Chondrocyte (in vitro differentiated cells): Measurements from ENCODE around the gene STXBP5. TPM values are rescaled to one million over a fixed set of nuclear protein-coding genes. Genes with fewer than 3 reads are reported as not detected.

Experiments used
- DNase-seq: peaks from one replicate; pipeline ENCODE4 v3.0.0; 2021; ENCODE audit warnings: mixed read lengths, low spot score
- H3K27ac Mint-ChIP-seq: one replicate; pipeline ENCODE4 v1.8.0; 2021; ENCODE audit warnings: mild to moderate bottlenecking, moderate library complexity, mixed read lengths; ENCODE audit not compliant: unreplicated experiment
- H3K27me3 Mint-ChIP-seq: 2 replicates; pipeline ENCODE4 v1.8.0; 2021; ENCODE audit warnings: low read depth, mixed read lengths
- H3K36me3 Mint-ChIP-seq: 2 replicates; pipeline ENCODE4 v1.8.0; 2021; ENCODE audit warnings: low read depth, mixed read lengths
- H3K4me1 Mint-ChIP-seq: 2 replicates; pipeline ENCODE4 v1.8.0; 2021; ENCODE audit warnings: low read depth, mild to moderate bottlenecking, mixed read lengths
- H3K4me3 Mint-ChIP-seq: one replicate; pipeline ENCODE4 v1.8.0; 2021; ENCODE audit warnings: mild to moderate bottlenecking, moderate library complexity, mixed read lengths; ENCODE audit not compliant: unreplicated experiment
- H3K9me3 Mint-ChIP-seq: 2 replicates; pipeline ENCODE4 v1.8.0; 2021; ENCODE audit warnings: low read depth, mixed read lengths
- CTCF ChIP-seq: fragments of 200-600 bp; sonication (generic); IDR thresholded peaks from 2 replicates; pipeline ENCODE4 v1.5.0; 2021; ENCODE audit warnings: antibody characterized with exemption, mild to moderate bottlenecking, moderate library complexity
- total RNA-seq: library from RNA; stranded (reverse); gene quantifications from 3 replicates; pipeline ENCODE4 v1.2.1, GENCODE V29; 2021

Gene STXBP5
- total RNA-seq, 1 donor from 2014 or later = 30.8 TPM

DNA sequence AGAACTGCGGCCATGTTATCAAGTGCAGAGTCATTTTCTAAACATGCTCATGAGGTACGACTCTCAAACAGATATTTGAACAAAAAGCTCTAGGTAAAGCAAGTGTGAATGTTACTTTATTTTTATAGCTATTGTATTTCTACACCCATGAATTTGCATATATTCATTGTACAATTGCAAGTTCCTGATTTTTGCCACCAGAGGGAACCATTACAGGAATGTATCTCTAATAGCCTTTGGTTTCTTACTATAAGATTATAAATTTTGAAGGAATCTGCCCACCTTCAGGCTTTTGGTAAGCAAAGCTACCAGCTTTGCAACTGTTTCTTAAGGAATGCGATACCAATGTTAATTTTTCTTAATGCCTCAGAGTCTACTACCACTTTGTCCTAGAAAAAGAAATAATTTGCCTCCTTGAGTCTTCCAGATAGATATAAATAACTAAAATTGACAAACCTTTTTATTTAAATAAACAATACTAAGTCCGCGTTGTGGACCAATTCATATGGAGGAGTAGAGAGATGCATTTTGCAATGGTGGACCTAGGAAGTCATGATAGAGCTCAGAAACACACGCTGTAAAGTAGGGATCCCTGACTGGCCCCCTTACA is 178.8 kb downstream of the STXBP5 start:
- Mint-ChIP-seq H3K27me3 (no peaks in the 10 kb centered on the region), H3K36me3 (peaks cover 15% of the 10 kb centered on the region), H3K9me3 (peaks cover 6% of the 10 kb centered on the region), H3K4me3 (no peak overlapping the region), H3K27ac (no peak overlapping the region), H3K4me1 (peaks cover 7% of the 10 kb centered on the region)
- TF ChIP-seq CTCF = peak; percentile 84
- no peak for DNase-seq

DNA sequence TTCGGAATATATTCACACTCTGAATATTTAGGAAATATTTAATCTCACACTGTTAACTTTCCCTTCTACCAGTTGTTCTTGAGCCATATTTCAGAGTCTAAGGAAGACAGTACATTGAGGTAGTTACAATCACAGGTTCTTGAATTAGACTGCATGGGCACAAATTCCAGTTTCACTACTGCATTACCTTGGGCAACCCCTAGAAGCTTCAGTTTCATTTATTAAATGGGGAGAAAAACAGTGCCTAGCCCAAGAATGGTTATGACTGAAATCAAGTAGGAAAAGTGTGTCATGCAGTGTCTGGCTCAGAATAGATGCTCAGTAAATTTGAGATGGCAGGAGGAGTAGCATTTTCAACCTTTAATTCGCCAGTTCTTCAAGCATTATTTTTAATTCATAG is 179.8 kb downstream of the STXBP5 start:
- Mint-ChIP-seq H3K27me3 (no peaks in the 10 kb centered on the region), H3K4me1 (peaks cover 7% of the 10 kb centered on the region), H3K9me3 (peaks cover 3% of the 10 kb centered on the region), H3K36me3 (peaks cover 11% of the 10 kb centered on the region), H3K27ac (no peak overlapping the region), H3K4me3 (no peak overlapping the region)
- TF ChIP-seq CTCF = no peak
- DNase-seq = no peak

DNA sequence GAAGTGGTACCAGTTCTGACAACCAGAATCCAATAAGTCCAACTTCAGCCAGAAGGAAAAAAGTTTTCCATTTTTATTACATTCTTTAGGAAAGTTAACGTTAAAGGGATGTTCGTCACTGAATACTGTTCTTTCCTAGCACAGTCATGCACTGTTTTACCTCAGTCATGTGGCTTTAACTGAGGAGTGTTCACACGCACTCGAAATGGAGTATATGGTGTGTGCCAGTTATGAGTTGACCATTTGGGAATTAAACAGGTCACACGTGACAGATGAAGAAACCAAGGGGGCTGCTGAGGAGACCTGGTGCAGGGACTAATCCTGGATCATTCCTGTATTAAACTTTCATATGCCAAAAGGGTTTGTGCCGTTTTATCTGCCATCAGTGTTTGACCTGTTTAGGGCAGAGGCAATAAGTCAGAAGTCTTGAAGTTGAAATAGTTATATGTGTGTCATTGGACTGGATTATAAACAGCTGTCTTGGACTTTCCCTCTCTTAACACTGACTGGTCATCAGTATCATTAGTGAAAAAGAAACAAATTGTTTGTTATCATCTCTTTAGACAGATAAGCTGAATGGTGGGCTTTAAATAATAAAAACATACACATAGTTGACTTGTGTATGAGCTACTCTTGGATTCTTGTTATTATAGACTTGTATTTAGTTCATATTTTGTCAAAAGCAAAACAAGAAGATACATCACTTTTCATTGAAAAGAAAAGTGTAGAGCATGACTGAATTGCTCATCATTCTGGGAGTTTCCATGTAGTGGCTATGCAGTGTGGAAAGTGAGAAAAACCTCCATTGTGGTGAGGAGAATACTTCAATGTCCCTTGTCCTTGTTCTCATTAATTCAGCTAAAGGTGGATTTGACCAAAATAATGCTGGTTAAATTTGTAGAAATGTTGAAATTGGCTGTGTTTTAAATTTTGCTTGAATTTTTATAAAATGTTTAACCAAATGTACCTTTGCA is 180.8 kb downstream of the STXBP5 start:
- Mint-ChIP-seq H3K36me3 (peaks cover 9% of the 10 kb centered on the region), H3K9me3 (peaks cover 2% of the 10 kb centered on the region), H3K27ac (no peak overlapping the region), H3K27me3 (no peaks in the 10 kb centered on the region), H3K4me3 (no peak overlapping the region), H3K4me1 (peaks cover 7% of the 10 kb centered on the region)
- TF ChIP-seq CTCF = no peak
- DNase-seq = no peak

DNA sequence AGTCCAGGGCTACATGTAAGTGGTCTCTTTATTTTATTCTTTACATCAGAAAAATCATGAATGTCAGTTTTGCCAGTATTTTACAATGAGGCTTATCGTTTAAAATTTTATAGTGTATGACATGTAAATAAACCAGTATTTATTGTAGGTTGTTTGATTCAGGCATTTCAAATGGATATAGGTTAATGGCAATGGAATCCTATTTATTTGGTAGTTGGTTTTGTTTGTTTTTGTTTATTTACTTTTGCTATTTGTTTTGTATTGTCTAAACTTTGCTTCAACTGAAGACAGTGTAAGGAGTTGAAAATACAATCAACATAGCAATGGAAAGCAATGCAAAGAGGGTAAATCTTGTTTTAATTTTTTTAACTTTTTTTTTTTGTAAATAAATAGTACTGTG is 185.2 kb downstream of the STXBP5 start:
- H3K27me3 Mint-ChIP-seq = no peaks in the 10 kb centered on the region
- peaks cover 17% of the 10 kb centered on the region for H3K4me1 Mint-ChIP-seq
- TF ChIP-seq CTCF = no peak
- H3K4me3 Mint-ChIP-seq = no peak overlapping the region
- DNase-seq = no peak
- no peaks in the 10 kb centered on the region for H3K9me3 Mint-ChIP-seq
- H3K27ac Mint-ChIP-seq = no peak overlapping the region
- H3K36me3 Mint-ChIP-seq = peaks cover 3% of the 10 kb centered on the region

DNA sequence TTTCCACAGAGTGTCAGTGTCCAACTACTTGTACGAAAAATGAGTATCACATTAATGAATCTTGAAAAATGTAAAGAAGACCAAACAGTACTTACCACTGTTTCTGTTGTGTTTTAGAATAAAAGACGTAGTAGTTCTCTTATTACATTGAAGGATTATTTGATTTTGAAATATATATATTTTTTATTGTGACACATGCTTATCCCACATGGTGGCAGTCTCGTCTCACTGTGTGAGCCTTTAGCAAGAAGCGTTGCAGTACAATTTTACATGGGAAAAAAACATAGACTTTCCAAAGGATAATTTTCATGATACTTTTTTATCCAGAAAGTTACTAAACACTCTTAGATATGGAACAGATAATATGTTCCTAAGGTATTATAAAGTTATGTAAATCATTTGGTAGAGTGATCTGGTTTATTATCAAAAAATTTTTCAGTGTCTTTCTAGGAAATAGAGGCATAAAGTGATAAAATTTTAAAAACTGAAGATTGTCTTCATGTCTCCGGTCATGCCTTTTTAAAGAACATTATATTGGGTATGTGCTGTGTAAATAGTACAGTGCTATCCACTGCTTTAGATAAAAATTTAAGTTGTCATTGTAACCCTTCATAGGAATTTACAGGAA is 186.8 kb downstream of the STXBP5 start:
- Mint-ChIP-seq H3K36me3 (no peaks in the 10 kb centered on the region), H3K27ac (no peak overlapping the region), H3K9me3 (no peaks in the 10 kb centered on the region), H3K27me3 (no peaks in the 10 kb centered on the region), H3K4me3 (no peak overlapping the region), H3K4me1 (peaks cover 30% of the 10 kb centered on the region)
- TF ChIP-seq CTCF = peak; percentile 85
- DNase-seq = no peak
